Stimulated activated CD4-positive, alpha-beta T cell treated with anti-CD3 and anti-CD28 coated beads, Interleukin-4, amount 100 ng/mL, for 24 hours (primary cell): ENCODE measurements around the gene PFDN4.
"Not testable (repeated sequence)": the region's sequence is repeated elsewhere in the genome, so short reads cannot be mapped to it uniquely, and the experiment has no call there.

Experiments
- DNase-seq: peaks from one replicate; pipeline ENCODE4 v3.0.0-alpha.2; 2020

Gene PFDN4

DNA sequence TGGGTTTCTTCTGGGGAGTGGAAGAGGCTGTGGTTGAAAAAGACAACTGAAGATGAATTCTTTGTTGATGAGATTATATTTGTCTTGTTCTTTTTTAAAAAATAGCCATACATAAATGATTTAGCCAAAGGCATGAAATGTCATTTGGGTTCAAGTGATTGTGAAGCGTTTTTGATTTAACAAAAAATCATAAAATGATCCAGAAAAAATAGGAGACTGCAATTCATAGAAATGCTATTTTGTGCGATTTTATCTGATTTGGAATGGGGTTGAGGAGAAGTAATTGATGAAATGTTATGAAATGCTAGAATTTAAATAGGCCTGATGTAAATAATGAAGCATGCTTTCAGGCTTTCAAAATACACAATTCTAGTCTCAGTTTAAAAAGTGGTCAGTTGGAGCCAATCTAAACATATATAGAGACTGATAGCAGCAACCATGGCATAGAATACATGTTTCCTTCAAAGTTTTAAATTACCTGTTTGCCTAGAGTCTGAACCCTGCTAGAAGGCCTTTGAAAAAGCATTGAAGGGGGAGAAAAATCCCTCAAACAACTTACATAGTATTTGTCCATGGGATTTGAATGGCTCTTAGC, 21.8 kb downstream of the PFDN4 start:
- DNase-seq = no peak

DNA sequence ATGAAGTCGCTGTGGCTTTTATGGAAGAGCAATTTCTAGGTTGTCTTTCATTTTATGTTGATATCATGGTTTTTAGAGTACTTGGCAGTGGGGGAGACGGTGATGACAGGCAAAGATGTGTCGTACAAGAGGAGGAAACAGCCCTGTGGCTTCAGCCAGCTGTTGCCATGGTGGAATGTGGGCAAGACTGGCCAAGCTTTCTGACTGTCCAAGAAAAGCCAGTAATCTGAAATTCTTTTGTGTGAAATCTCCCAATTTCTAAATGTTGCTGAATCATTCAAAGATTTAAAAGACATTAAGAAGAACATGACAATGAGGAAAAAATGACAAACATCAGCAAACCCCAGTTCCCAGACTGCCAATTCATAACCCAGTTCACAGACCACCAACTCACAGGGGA, 23.1 kb downstream of the PFDN4 start:
- no peak for DNase-seq

DNA sequence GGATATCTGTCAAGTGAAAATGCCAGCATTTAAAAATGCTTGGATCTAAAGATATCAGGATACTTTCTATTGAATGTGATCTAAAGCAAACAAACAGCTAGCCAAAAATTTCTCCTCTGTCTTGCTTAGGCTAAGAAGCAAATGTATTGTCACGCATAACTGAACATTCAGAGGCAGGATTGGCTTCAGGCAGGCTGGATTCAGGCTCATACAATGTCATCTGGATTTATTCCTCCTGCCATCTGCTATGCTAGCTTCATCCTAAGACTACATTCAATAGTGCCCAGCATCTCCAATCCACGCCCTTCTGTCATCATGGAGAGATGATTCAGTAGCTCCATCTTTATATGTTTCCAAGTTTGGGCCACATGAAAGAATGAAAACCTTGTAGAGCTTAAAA, 27.1 kb downstream of the PFDN4 start:
- no peak for DNase-seq

DNA sequence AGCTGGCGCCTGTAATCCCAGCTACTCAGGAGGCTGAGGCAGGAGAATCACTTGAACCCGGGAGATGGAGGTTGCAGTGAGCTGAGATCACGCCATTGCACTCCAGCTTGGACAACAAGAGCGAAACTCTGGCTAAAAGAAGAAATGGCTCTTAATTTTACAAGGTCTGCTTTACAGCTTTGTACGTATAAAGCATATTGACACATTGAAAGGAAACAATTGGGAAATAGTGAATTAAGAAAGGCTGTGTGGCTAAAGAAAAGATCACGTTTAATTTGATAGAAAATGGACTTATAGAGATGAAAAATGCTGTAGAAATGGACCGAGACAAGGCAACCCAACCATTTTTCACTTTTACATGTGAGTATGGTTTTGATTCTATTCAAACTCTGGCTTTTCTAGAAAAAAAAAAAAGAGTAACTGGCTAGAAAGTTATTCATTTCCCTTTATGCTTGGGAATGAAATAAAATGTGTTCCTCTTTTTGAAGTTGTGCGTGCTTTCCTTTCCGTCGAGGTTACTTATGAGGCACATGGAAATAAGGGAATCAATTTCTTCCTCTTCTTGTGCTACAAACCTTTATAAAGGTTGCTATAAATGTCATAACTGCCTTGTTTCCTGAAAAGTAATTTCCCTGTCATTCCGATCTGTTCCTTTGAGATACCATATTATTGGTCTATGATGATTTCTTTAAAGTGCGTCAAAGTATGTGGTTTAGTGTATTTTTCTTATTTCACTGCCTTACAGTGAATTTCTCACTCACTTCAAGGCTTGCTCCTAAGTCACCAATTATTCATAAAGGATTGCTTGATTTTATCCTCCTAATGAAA, 29.4 kb downstream of the PFDN4 start:
- DNase-seq = no peak

DNA sequence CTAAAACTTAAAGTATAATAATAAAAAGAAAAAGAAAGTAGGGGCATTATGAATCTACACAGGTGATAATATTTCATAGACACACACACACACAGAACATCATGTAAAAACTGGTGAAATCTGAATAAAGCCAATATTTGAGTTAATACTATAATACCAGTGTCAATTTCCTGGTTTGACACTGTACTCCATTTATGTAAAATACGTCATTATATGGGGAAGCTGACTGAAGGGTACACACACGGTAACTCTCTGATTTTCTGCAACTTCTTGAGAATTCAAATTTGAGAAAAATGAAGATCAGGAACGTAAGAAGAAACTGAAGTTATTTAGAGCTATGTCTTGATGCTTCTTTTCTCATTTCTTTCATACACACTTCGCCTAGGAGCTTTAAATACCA, 36.2 kb downstream of the PFDN4 start:
- DNase-seq = no peak

DNA sequence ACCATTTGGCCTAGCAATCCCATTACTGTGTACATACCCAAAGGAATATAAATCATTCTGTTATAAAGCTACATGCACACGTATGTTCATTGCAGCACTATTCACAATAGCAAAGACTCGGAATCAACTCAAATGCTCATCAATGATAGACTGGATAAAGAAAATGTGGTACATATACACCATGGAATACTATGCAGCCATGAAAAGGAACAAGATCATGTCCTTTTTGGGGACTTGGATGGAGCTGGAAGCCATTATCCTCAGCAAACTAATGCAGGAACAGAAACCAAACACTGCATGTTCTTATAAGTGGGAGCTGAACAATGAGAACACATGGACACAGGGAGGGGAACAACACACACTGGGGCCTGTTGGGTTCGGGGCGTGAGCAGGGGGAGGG, 40.8 kb downstream of the PFDN4 start:
- not testable (repeated sequence) for DNase-seq

DNA sequence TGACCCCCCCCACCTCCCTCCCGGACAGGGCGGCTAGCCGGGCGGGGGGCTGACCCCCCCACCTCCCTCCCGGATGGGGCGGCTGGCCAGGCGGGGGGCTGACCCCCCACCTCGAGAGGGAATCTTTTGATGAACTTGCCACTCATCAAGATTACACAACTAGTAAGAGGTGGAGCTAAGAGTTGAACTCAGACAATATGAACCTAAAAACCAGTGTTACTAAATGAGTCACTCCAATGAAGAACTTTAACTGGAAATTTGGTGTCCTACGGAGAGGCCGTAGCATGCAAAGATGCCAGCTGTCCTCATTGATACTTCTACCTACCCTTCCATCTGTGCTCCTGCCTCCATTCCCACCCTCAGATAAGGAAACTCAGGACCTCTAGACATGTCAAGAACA, 42.8 kb downstream of the PFDN4 start:
- DNase-seq = no peak

DNA sequence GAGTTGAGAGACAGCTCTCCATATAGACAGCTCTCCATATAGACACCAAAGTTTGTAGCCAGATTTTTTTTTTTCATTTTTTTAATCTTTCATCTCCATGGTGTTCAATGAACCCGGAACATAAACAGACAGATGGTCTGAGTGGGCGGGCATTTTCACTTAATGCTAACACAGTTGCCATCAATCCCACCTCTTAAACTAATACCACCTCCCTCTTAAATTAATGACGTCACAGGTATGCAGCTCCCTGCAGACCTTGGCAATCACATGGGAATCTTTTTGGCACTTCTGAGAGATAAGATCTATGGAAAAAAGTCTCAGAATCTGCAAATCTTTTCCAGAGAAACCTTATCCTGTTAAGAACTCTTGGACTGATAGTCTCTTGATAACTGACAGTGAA, 43.2 kb downstream of the PFDN4 start:
- DNase-seq = no peak

DNA sequence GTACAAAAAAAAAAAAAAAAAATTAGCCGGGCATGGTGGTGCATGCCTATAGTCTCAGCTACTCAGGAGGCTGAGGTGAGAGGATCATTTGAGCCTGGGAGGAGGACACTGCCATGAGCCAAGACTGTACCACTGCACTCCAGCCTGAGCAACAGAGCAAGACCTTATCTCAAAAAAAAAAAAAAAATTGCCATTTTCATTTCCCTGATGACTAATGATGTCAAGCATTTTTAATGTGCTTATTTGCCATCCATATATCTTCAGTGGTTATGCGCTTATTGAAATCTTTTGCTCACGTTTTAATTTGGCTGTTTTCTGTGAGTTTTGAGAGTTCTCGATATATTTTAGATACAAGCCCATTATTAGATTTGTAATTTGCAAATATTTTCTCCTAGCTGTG, 46.7 kb downstream of the PFDN4 start:
- no peak for DNase-seq

DNA sequence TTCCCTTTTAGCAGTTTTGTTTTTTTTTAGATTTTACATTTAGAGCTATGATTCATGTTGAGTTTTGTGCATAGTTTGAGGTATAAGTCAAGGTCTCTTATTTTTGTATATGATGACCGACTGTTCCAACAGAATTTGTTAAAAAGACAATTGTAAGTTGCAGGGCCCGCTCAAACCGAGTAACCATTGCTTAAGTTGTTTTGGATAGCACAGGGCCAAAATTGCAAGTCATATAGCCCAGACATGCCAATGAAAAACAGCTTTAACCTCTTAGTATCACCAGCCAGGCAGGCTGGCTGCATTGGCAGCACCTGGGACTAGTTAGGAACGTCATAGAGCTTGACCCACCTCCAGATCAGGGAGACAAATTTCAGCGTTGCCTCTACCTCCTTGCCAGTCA, 47.3 kb downstream of the PFDN4 start:
- DNase-seq = no peak

DNA sequence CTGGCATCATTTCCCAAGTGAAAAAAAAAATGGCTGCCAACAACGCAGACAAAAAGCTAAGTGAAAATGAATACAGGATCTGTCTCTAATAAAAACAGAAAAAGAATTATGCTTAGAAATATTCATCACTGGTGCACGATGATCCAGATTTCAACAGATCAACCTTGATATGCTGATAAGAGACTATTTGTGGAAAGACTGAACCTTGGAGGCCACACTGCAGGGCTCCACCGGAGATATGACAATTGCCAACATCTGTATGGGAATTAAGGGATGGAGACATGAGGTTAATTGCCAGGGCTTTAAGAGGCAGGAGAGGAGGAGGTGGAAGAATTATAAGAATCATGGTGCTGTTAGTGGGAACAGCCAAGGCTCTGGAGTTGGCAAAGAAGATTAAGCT, 48.3 kb downstream of the PFDN4 start:
- no peak for DNase-seq

DNA sequence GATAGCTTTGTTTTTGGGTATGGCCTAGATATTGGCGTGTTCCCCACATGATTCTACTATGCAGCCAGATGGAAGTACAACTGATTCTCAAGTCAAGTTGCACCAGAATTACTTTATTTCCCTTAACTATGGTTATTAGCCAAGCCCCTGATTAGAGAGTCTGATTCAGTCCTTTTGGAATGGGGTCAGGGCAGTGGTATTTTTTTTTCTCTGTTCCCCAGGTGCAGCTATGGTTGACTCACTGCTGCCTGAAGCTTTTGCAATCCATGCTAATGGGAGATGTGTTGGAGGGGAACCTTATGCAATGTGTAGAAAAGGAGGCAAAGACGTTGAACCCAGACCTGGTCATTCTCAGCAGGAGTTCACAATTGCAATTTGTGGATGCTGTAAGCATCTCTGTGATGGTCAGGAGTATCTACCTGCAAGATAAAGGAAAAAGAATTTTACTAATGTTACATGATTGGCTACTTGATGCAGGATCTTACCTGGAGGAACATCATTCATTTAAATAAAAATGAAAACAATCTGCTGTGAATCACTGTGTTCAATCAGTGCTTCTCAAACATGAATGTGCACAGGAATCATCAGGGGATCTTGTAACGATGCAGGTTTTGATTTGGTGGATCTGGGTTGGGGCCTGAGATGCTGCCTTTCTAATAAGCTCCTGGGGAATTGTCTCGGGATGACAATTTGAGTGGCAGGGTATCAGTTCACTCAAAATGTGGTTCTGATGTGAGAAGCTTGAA, 49.4 kb downstream of the PFDN4 start:
- DNase-seq = no peak

DNA sequence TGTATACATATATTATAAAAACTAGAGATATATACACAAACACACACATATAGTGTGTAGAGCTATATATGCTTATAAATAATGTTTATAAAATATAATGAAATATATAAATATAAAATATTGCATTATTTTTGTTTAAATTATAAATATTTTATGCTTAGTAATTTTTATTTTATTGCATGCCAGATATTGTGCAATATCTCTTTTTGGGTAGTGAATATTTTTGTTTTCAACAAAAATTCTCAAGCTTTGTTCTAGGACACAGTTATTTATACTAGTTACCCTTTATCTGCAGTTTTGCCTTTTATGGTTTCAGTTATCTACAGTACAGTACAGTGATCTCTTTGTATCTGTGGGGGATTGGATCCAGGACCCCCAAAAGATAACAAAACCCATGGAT, 52.2 kb downstream of the PFDN4 start:
- no peak for DNase-seq

DNA sequence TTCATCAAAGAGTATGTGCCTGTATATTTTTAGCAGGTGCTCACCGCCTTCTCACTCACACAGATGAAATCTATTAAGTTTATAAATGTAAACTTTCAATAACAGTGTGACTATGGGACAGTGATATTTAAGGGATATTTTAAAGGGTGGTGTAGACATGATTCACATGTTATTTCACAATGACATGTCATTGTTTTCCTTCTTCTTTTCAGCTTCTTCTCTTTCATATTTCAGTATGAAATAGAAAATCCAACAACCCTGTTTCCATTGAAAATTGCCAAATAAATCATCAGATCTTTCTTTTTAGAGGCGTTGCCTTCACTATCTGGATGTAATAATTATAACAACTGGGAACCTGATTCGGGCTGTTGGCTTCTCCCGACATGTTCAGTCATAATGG, 54.8 kb downstream of the PFDN4 start:
- DNase-seq = no peak

DNA sequence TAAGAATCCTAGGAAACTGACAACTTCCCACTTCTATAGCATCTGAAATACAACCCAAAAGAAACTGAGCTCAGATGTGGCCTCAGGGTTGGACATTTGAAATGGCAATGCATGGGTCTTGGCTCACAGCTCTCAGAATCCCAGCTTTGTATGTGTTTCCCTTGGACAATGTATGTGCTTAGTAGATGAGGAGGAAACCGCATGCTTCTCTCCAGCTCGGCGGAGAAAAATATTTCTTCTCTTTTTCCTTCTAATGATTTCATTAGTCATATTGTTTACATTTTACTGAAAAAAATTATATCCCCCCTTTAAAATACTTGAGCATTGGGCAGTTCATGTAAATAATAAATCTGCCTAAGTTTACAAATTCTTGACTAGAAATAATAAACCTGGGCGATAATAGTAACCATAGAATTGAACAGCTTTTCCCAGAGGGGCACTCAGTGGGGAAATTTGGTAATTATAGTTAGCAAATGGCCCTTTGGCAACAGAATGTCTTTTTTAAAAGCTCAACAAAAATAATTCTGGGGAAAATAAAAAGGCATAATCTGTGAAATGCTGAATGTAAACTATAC, 55.3 kb downstream of the PFDN4 start:
- no peak for DNase-seq

DNA sequence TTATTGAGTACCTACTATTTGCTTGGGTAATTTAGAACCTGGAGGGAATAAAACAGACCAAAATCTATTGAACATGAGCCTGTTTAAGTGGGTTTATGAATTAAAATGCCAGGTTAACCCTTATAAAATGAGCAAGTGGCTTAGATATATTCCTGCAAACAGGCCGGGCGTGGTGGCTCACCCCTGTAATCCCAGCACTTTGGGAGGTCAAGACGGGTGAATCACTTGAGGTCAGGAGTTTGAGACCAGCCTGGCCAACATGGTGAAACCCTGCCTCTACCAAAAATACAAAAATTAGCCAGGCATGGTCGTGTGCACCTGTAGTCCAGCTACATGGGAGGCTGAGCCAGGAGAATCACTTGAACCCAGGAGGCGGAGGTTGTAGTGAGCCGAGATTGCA, 57.9 kb downstream of the PFDN4 start:
- not testable (repeated sequence) for DNase-seq

DNA sequence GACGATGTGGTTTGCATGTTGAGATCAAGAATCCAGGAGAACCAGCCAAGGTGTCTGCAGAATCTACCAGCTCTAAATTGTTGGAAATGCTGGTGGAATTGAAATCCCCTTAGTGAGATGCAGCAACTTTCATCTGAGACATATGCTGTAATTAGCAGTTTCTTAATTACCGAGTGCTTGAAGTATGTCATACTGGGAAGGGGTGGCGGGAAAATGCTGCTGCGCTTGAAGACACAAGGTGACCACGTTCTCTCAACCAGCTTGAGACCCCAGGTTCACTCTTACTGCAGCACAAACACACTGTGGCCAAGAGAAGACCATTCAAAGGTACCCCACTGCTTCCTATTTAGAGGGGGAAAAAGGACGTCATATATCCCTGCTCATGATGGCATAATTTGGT, 59.0 kb downstream of the PFDN4 start:
- no peak for DNase-seq

DNA sequence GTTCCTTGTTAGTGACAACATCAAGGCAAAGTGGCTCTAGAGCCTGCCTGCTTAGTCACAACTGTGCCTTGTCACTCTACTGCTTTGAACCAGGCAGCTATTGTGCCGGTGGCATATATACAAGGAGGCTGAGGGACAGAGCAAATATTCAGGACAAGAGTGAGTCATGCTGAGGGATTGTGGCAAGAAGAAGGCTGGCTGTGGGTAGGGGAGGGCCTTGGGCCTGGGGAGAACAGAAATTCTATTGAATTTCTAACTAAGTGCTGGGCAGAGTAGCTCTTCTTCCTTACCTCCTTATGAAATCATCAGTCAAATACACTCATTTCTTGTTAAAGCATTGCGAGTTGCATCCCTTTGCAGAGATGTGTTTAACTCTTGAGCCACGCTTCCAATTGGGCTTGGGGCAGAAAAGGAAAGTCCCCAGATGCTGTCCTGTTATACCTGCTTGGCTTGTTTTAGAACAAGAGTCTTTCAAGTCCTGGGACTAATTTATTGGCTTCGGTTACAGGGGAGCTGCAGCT, 59.7 kb downstream of the PFDN4 start:
- DNase-seq = no peak

DNA sequence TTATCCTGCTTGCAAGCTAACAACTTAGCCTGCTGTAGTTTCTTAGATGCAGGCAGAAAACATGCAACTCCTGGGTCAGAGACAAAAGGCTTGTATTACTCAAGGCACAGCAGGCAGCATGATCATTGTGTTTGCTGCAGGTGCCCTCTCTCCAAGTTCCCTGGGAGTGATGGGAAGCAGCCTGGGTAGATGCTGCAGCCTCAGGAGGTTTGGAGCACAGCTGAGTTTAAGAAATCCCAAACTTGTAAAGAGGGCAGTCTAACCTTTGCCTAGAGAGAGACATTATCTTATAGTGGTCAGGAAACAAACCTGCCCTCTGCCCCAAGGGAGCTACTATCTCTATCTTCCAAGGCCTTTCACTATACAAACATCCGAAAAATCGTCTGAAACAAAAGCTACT, 61.1 kb downstream of the PFDN4 start:
- DNase-seq = no peak
